Ascending aorta (tissue), 2 donors: ENCODE measurements around the gene LDHAL6B. TPM values are rescaled to one million over a fixed set of nuclear protein-coding genes. Genes with fewer than 3 reads are reported as not detected.

Experiments
- DNase-seq, 2 donors: peaks; one replicate each; pipeline ENCODE4 v3.0.0-alpha.2; 2019; ENCODE audit warnings: low spot score in 2 of 2
- H3K27ac ChIP-seq, 2 donors: fragments of 200-600 bp; sonication (generic); one replicate each; pipeline ENCODE4 v1.5.1; 2016 to 2017; ENCODE audit warnings: mild to moderate bottlenecking in 1 of 2
- H3K27me3 ChIP-seq: fragments of 200-600 bp; sonication (generic); one replicate; pipeline ENCODE4 v1.5.1; 2017
- H3K36me3 ChIP-seq, 2 donors: fragments of 200-600 bp; sonication (generic); one replicate each; pipeline ENCODE4 v1.5.1; 2016
- H3K4me1 ChIP-seq, 2 donors: fragments of 200-600 bp; sonication (generic); one replicate each; pipeline ENCODE4 v1.5.1; 2016 to 2017; ENCODE audit warnings: mild to moderate bottlenecking in 1 of 2
- H3K4me3 ChIP-seq, 2 donors: fragments of 200-600 bp; sonication (generic); one replicate each; pipeline ENCODE4 v1.5.1; 2016 to 2017; ENCODE audit warnings: mild to moderate bottlenecking in 1 of 2
- H3K9me3 ChIP-seq, 2 donors: fragments of 200-600 bp; sonication (generic); one replicate each; pipeline ENCODE4 v1.5.1; 2016
- intact Hi-C: fragments of 100-400 bp; cut with DNase I; formaldehyde crosslinking; loops from one replicate; pipeline ENCODE4 v1.15.1; 2023
- total RNA-seq: library from RNA; depleted of rRNA; stranded (reverse); fragments of >200 nt; gene quantifications from one replicate; pipeline ENCODE4 v1.1.0, GENCODE V29; 2016
- TF ChIP-seq, protein P1 (sequence below), 3 experiments: fragments of 200-600 bp in 2 of 3; fragments of 450-650 bp in 1 of 3; sonication (generic) in 2 of 3; IDR thresholded peaks; one replicate each; pipeline ENCODE4 v1.5.1; 2016 to 2019; ENCODE audit warnings: antibody characterized with exemption in 3 of 3, mild to moderate bottlenecking in 1 of 3, moderate library complexity in 1 of 3

The LDHAL6B gene
- total RNA-seq, 1 donor from 2014 or later, result not detected

DNA sequence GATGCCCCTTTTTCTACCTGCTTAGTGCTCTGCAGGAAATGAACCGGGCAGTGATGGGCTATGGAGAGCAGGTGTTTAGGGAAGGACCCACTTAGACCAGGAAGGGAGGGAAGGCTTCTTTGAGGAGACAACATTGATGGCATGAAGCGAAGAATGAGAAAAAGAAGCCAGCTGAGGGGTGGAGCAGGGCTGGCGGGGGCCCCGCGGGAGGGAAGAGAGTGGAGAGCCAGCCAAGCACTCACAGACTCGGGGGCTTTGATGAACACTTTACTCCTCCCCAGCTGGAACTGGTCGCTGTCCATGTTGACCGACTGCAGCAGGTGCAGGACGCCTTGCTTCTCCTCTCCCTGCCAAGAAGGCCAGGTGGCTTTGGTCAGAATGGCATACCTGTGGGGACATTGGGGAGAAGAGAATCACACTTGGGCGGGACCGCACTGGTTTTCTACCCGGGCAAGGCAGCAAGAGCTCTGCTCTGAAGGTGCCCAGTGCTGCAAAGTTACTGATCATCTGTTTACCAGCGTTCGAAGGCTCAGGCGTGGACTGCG is 28.4 kb upstream of the LDHAL6B start:
- Histone ChIP-seq H3K4me1 (peaks cover 0 to 4% of the 10 kb centered on the region in 2 donors), H3K27ac (peak overlapping the region; percentile 31 to 42), H3K9me3 (peaks cover 0 to 13% of the 10 kb centered on the region in 2 donors), H3K27me3 (no peaks in the 10 kb centered on the region), H3K36me3 (peaks cover 39 to 65% of the 10 kb centered on the region in 2 donors), H3K4me3 (no peak overlapping the region)
- intact Hi-C loops, result no loop called here
- DNase-seq, result no peak
- TF ChIP-seq, protein P1, sequence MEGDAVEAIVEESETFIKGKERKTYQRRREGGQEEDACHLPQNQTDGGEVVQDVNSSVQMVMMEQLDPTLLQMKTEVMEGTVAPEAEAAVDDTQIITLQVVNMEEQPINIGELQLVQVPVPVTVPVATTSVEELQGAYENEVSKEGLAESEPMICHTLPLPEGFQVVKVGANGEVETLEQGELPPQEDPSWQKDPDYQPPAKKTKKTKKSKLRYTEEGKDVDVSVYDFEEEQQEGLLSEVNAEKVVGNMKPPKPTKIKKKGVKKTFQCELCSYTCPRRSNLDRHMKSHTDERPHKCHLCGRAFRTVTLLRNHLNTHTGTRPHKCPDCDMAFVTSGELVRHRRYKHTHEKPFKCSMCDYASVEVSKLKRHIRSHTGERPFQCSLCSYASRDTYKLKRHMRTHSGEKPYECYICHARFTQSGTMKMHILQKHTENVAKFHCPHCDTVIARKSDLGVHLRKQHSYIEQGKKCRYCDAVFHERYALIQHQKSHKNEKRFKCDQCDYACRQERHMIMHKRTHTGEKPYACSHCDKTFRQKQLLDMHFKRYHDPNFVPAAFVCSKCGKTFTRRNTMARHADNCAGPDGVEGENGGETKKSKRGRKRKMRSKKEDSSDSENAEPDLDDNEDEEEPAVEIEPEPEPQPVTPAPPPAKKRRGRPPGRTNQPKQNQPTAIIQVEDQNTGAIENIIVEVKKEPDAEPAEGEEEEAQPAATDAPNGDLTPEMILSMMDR (IDR thresholded peaks at IDR 0.05), result no peak

DNA sequence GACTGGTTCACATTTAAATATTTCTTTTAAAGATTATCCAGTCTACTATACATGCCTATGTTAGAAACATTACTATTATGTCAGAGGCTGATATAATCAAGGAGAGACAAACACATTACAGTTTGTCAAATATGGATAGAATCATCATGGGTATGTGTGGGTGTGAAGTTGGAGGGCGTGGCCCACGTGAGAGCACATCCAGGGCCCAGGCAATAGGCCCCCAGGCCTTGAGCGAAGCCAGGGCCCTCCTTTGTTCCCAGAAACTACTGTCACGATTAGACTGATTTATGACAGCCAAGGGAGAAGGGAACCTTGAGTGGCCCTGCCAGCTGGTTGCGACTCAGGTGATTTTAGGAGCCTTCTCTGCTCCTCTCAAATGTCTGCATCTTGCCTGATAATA is 26.9 kb upstream of the LDHAL6B start:
- intact Hi-C loops, result no loop called here
- H3K4me1 ChIP-seq, result peaks cover 0 to 4% of the 10 kb centered on the region in 2 donors
- no peak overlapping the region for H3K4me3 ChIP-seq
- TF ChIP-seq, protein P1 (IDR thresholded peaks at IDR 0.05), result no peak
- H3K9me3 ChIP-seq, result peaks cover 0 to 13% of the 10 kb centered on the region in 2 donors
- no peaks in the 10 kb centered on the region for H3K27me3 ChIP-seq
- peaks cover 34 to 53% of the 10 kb centered on the region in 2 donors for H3K36me3 ChIP-seq
- H3K27ac ChIP-seq, result no peak overlapping the region
- no peak for DNase-seq

DNA sequence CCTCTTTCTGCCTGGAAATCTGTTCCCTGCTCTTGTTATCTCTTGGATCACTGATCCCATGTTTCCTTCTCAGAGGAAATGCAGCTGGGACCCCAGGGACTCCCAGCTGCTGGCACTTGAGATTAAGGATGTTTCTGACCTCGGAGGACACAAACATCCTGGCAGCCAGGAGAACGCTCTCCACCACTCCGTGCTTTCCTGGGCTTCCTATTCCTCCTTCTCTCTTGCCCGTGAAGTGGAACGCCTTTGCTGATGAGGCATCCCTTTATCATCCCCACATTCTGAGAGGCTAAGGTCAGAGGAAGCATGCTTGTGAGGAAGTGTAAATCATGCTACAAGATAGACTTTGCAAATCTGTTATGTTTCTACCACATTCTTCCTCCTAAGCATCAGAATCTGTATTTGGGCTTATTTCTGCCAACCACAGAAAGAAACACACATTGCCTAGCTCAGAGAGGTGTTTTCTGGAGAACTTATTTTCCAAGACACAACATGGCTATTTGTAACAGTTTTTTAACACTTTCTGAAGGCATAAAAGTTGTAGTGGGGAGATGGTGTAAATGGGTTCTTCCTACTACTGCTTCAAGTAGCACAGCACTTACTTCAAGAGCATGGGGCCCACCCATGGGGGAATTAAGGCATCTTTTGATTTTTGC is 25.6 kb upstream of the LDHAL6B start:
- Histone ChIP-seq H3K27ac (peak overlapping the region in 1 of 2 donors; percentile 27), H3K9me3 (peaks cover 0 to 13% of the 10 kb centered on the region in 2 donors), H3K27me3 (no peaks in the 10 kb centered on the region), H3K4me3 (no peak overlapping the region), H3K4me1 (no peaks in the 10 kb centered on the region), H3K36me3 (peaks cover 34 to 51% of the 10 kb centered on the region in 2 donors)
- TF ChIP-seq, protein P1 (IDR thresholded peaks at IDR 0.05), result no peak
- DNase-seq, result no peak
- intact Hi-C loops, result no loop called here

DNA sequence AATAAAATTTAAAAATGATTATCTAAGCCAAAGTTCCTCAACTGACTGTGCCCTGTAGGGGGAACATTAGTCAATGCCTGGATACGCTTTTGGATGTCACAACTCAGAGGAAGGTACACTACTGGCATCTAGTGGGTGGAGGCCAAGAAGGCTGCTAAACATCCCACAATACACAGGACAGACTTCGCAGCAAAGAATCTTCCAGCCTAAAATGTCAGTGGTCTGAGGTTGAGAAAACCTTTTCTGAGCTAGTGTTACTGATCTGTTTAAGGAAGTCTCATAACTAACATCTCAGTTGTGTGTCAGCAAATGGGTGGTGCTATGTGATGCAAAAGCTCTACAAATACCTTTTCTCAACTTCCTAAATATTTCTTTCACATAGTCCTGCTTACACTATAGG is 20.9 kb upstream of the LDHAL6B start:
- peaks cover 37 to 56% of the 10 kb centered on the region in 2 donors for H3K36me3 ChIP-seq
- DNase-seq, result no peak
- H3K27ac ChIP-seq, result no peak overlapping the region
- peaks cover 0 to 13% of the 10 kb centered on the region in 2 donors for H3K9me3 ChIP-seq
- H3K4me3 ChIP-seq, result no peak overlapping the region
- TF ChIP-seq, protein P1 (IDR thresholded peaks at IDR 0.05), result no peak
- intact Hi-C loops, result no loop called here
- H3K4me1 ChIP-seq, result no peaks in the 10 kb centered on the region
- H3K27me3 ChIP-seq, result no peaks in the 10 kb centered on the region

DNA sequence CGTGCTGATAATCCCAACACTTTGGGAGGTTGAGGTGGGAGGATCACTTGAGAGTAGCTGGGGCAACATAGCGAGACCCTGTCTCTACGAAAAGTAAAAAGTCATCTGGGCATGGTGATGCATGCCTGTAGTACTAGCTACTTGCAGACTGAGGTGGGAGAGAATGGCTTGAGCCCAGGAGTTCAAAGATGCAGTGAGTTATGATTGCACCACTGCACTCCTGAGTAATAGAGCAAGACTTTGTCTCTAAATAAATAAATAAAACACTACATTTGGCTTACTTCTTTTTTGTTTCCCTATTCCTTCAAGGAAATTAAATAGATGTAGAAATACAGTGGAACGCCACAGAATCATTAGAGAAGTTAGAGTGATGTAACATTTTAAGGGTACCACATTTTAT is 20.1 kb upstream of the LDHAL6B start:
- H3K4me1 ChIP-seq, result no peaks in the 10 kb centered on the region
- TF ChIP-seq, protein P1 (IDR thresholded peaks at IDR 0.05), result no peak
- no peak overlapping the region for H3K4me3 ChIP-seq
- DNase-seq, result no peak
- H3K27me3 ChIP-seq, result no peaks in the 10 kb centered on the region
- H3K36me3 ChIP-seq, result peaks cover 42 to 55% of the 10 kb centered on the region in 2 donors
- H3K9me3 ChIP-seq, result peaks cover 0 to 10% of the 10 kb centered on the region in 2 donors
- intact Hi-C loops, result no loop called here
- H3K27ac ChIP-seq, result no peak overlapping the region
